T47D (cell line): ENCODE measurements around the gene CTR9.

ENCODE experiments used
- DNase-seq, 2 experiments: peaks; one replicate each; pipeline versions ENCODE4 v3.0.0 to v3.0.0-alpha.2; 2011 to 2012; ENCODE audit warnings: low read depth in 1 of 2, low spot score in 1 of 2
- JUND ChIP-seq: IDR thresholded peaks from 2 replicates; pipeline ENCODE4 v1.6.1; 2012; ENCODE audit warnings: low read depth
- in situ Hi-C: cut with HindIII; loops from 2 replicates; pipeline ENCODE4 v1.10.0; 2016; ENCODE audit warnings: low sequenced_read_pairs, low pct_unique_long_range_greater_than_20kb

CTR9 gene

GRCh38 chr11:10751581-10751940 lies 515 bp downstream of the CTR9 start:
- no peak for TF ChIP-seq JUND
- no peak for DNase-seq
- in situ Hi-C loops: no loop called here

GRCh38 chr11:10752061-10752460 lies 1.0 kb downstream of the CTR9 start:
- DNase-seq: no peak
- in situ Hi-C loops: no loop called here
- no peak for TF ChIP-seq JUND

- in situ Hi-C loops: no loop called here
- TF ChIP-seq JUND: no peak
- DNase-seq: no peak
Observed at GRCh38 chr11:10752486-10752885, 1.4 kb downstream of the CTR9 start.

- in situ Hi-C loops: no loop called here
- no peak for DNase-seq
- no peak for TF ChIP-seq JUND
Observed at GRCh38 chr11:10758957-10759356, 7.9 kb downstream of the CTR9 start.

GRCh38 chr11:10761085-10761698 lies 10.1 kb downstream of the CTR9 start:
- no peak for TF ChIP-seq JUND
- no peak for DNase-seq
- in situ Hi-C loops: no loop called here

- no peak for DNase-seq
- in situ Hi-C loops: no loop called here
- no peak for TF ChIP-seq JUND
Observed at GRCh38 chr11:10762185-10762584, 11.1 kb downstream of the CTR9 start.

- in situ Hi-C loops: no loop called here
- DNase-seq: no peak
- TF ChIP-seq JUND: no peak
Observed at GRCh38 chr11:10762913-10763421, 11.9 kb downstream of the CTR9 start.

- DNase-seq: no peak
- in situ Hi-C loops: no loop called here
- no peak for TF ChIP-seq JUND
Observed at GRCh38 chr11:10763766-10764165, 12.7 kb downstream of the CTR9 start.

- in situ Hi-C loops: no loop called here
- no peak for DNase-seq
- no peak for TF ChIP-seq JUND
Observed at GRCh38 chr11:10764412-10764811, 13.4 kb downstream of the CTR9 start.

GRCh38 chr11:10770626-10771254 lies 19.7 kb downstream of the CTR9 start:
- in situ Hi-C loops: no loop called here
- no peak for TF ChIP-seq JUND
- peak; percentile 22 to 51 for DNase-seq

- no peak for DNase-seq
- TF ChIP-seq JUND: no peak
- in situ Hi-C loops: no loop called here
Observed at GRCh38 chr11:10771457-10771856, 20.4 kb downstream of the CTR9 start.

GRCh38 chr11:10774811-10775210 lies 23.8 kb downstream of the CTR9 start:
- no peak for DNase-seq
- in situ Hi-C loops: no loop called here
- no peak for TF ChIP-seq JUND

- TF ChIP-seq JUND: no peak
Observed at GRCh38 chr11:10777393-10777793, 26.3 kb downstream of the CTR9 start.

GRCh38 chr11:10777806-10778205 lies 26.8 kb downstream of the CTR9 start:
- in situ Hi-C loops: no loop called here
- no peak for TF ChIP-seq JUND
- no peak for DNase-seq

More at GRCh38 chr11:10777393-10777793, 26.3 kb downstream of the CTR9 start:
- no peak for DNase-seq
- in situ Hi-C loops: no loop called here
